Fibroblast of upper back skin (primary cell): Measurements from ENCODE around the gene HIP1.
"Not testable (repeated sequence)": the region's sequence is repeated elsewhere in the genome, so short reads cannot be mapped to it uniquely, and the experiment has no call there.

Source experiments
- DNase-seq: peaks from one replicate; pipeline ENCODE4 v3.0.0-alpha.2; 2013

The HIP1 gene

DNA sequence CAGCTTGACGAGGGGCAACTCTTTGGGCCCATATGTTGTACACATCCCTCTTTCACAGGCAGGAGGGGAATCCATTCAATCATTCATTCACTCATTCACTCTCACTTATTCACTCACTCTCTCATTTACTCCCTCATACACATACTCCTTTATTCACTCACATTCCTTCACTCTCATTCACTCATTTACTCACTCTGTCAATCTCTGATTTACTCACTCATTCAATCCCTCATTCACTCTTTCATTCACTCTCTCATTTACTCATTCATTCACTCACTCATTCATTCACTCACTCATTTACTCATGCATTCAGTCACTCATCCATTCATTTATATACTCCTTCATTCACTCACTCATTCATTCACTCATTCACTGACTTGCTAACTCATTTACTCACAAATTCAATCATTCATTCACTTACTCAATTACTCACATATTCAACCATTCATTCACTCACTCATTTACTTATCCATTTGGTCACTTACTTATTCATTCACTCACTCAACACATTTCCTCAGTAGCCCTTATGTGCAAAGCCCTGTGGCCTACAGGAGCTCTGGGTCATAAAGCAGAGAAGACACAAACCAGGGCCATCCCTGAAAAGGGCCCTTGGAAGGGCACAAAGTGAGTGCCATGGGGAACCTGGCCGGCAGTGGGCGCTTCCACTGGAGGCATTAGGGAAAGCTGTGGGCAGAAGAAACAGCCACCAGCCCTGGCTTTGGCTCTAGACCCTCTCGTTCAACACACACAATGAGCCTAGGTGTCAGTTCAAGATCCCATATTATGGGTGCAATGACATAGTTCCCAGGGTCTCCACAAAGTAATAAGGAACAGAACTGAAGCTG, 26.0 kb downstream of the HIP1 start:
- DNase-seq, result no peak

DNA sequence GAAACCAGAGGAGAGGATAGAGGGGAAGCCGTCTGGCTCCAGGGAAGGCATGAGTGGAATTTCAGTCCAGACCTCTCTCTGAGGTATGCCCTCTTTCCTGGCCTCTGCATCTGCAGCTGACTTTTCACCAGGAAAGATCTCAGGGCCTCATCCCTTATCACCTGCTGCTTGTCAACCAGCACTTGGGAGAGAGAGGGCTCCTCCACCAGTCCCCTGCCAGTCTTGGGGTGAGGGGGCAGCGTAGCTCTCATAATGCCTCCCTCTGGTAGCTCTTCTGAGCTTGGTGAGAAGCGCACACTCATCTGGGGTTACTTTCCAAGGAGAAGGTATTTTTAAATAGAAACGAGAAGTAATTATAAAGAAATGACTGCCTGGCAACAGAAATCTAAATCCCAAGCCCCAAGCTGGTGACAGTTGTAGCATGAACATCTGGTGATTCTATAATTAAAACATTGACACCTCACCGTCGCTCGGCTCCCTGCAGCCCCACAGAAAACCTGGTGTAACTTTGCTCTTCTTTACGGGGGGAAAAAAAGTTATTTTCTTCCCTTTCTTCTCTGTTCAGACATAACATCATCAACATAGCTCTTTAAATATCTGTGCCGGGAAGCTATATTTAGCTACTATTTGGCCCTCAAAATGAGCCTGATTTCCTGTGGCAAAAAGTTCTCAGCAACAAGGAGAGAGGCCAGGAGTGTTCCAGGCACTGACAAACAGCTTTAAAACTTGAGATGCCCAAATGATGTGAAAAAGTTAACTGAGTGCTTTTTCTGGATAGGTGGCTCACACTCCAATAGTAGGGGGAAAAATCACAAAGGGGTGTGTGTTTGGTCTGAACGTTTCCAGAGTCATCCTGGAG, 26.9 kb downstream of the HIP1 start:
- DNase-seq, result peak; percentile 76

DNA sequence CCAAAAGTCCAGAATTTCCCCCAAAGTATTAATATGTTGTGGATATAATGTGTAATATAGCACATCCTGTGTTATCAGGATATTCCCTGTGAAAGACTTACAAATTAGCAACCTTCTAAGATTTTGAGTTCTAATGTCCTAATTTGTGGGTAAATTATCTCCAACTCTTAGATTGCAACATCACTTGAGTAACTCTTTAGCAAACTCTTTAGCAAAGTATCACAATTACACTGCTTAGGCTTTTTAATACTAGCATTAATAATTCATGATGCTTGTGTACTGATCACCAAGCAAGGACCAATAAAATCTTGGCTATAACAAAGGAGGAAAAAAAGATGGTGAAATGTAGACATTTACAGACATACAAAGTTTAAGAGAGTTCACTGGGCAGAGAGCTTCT, 27.7 kb downstream of the HIP1 start:
- DNase-seq, result no peak

DNA sequence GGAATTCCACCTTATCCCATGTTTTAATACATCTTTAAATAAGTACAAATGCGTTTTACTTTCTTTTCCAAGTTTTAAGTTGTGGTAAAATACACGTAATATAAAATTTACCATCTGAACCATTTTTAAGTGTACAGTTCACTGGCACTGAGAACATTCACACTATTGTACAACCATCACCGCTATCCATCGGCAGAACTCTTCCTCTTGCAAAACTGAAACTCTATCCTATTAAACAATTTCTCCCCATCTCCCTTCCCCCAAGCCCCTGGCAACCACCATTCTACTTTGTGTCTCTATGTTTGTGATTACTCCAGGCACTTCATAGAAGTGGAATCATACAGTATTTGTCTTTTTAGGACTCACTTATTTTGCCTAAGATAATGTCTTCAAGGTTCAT, 33.8 kb downstream of the HIP1 start:
- no peak for DNase-seq

DNA sequence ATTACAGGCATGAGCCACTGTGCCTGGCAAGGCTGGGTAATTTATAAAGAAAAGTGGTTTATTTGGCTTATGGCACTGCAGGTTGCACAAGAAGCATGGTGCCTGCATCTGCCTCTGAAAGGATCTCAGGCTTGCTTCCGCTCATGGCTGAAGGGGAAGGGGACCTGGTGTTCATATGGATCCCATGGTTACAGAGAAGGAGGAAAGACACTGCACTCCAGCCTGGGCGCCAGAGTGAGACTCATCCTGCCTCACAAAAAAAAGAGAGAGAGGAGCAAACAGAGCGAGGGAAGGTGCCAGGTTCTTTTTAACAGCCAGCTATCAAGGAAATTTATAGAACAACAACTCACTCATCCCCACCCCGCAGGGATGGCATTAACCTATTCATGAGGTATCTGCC, 36.2 kb downstream of the HIP1 start:
- DNase-seq, result no peak

DNA sequence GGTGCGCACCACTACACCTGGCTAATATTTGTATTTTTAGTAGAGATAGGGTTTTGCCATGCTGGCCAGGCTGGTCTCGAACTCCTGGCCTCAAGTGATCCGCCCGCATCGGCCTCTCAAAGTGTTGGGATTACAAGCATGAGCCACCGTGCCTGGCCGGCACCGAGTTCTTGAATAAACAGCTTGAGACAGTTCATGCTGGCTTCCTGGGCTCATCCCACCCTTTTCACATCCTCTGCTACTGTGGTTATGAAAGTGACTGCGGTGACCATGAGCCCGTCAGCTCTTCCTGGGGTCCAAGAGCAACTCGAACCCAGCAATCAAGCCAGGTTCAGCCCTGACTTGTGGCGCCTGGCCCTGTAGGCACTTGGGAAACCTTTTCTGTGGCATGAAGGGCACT, 38.7 kb downstream of the HIP1 start:
- DNase-seq, result no peak

DNA sequence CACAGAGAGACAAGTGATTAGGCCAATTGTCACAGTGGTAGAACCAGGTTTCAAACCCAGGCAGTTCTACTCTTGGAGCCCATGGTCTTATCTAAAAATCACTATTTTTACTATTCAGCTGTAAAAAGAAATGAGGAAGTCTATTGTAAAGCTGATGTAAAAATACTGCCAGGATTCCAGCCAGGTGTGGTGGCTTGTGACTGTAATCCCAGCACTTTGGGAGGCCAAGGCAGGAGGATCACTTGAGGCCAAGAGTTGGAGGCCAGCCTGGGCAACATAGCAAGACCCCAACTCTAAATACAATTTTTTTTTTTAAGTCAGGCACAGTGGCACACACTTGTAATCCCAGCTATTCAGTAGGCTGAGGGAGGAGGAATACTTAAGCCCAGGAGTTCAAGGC, 40.4 kb downstream of the HIP1 start:
- no peak for DNase-seq

DNA sequence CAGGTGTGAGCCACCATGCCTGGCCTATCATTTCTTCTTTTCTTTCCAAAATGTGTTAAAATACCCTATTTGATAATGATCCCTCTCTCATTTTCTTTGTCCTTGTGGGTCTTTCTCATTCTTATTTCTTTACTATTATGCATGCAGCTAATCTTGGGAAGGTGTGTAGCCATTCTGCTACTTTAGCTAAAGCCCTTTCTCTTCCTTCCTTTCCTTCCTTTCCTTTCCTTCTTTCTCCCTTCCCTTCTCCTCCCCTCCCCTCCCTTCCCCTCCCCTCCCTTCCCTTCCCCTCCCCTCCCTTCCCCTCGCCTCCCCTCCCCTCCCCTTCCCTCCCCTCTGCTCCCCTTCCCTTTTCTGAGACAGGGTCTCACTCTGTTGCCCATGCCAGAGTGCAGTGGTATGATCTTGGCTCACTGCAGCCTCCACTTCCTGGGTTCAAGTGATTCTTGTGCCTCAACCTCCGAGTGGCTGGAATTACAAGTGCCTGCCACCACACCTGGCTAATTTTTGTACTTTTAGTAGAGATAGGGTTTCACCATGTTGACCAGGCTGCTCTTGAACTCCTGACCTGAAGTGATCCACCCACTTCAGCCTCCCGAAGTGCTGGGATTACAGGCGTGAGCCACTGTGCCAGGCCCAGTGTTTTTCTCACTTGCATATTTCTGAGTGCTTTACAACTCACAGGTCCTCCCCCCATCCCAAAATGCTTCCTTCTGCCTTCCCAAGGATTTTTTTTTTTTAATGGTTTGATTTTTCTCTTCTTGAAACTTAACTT, 42.3 kb downstream of the HIP1 start:
- no peak for DNase-seq

DNA sequence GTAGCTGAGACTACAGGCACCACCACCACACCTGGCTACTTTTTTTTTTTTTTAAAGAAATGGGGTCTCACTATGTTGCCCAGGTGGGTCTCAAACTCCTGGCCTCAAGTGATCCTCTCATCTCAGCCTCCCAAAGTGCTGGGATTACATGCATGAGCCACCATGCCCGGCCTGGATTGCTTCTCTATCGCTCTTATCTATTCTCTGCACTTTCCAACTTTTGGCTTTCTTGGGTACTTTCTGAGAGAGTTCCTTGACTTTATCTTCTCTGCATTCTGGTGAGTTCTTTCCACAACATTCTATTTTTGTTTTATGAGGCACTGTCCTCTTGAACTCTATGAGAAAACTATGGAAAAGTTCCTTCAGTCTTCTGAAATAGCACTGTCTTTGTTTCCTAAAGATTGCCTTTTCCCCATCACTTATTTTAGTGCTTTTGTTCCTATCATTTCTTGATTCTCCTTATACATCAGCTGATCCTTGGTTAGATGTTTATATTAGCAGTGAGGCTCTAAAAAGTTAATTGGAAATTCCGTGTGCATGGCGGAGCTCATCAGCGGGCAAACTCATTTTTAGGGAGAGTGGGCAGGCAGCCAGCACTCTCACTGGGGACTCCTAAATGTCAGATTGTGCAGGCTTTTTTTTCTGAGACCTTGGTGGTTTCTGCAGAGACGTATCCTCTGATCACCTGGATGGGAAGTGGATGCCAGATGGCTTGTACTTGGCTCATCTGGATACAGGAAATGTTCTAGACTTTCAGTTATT, 43.9 kb downstream of the HIP1 start:
- DNase-seq, result no peak

DNA sequence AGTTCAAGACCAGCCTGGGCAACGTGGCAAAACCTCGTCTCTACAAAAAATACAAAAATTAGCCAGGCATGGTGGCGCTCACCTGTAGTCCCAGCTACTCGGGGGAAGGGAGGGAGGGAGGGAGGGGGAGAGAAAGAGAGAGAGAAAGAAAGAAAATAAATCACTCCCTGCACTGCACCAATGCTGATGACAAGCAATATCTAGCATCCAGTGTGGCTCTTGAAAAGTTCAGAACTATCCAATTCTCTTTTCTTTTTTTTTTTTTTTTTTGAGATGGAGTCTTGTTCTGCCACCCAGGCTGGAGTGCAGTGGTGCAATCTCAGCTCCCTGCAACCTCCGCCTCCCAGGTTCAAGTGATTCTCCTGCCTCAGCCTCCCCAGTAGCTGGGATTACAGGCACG, 45.1 kb downstream of the HIP1 start:
- not testable (repeated sequence) for DNase-seq

DNA sequence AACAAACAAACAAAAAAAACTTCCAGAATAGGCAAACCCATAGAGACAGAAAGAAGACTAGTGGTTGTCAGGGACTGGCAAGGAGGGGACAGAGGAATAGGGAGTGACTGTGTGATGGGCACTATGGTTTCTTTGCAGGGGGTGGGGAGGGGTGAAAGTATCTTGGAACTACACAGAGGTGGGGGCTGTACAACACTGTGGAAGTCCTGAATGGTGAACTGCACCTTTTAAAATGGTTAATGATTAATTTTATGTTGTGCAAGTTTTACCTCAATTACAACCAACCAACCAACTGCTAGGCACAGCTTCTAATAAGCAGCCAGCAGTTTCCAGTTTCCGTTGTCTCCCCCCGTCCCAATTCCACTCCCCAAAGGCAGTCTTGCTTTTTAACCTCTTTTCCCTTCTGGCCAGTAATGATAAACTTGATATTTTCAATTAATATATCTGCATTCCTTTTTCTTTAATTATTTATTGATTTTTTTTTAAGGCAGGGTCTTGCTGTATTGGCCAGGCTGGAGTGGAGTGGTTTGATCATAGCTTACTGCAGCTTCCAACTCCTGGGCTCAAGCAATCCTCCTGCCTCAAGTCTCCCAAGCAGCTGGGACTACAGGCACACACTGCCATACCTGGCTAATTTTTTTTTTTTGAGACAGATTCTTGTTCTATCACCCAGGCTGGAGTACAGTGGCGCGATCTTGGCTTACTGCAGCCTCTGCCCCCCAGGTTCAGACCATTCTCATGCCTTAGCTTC, 46.8 kb downstream of the HIP1 start:
- DNase-seq, result no peak

DNA sequence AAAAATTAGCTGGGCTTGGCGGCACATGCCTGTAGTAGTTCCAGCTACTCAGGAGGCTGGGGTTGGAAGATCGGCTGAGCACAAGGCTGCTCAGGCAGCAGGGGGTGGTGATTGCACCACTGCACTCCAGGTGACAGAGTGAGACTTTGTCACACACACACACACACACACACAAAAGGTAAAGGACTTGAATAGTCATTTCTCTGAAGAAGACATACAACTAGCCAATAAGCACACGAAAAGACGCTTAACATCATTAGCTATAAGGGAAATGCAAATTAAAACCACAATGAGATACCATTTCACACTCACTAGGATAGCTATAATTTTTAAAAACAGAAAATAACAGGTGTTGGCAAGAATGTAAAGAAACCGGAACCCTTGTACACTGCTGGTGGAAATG, 48.6 kb downstream of the HIP1 start:
- no peak for DNase-seq

DNA sequence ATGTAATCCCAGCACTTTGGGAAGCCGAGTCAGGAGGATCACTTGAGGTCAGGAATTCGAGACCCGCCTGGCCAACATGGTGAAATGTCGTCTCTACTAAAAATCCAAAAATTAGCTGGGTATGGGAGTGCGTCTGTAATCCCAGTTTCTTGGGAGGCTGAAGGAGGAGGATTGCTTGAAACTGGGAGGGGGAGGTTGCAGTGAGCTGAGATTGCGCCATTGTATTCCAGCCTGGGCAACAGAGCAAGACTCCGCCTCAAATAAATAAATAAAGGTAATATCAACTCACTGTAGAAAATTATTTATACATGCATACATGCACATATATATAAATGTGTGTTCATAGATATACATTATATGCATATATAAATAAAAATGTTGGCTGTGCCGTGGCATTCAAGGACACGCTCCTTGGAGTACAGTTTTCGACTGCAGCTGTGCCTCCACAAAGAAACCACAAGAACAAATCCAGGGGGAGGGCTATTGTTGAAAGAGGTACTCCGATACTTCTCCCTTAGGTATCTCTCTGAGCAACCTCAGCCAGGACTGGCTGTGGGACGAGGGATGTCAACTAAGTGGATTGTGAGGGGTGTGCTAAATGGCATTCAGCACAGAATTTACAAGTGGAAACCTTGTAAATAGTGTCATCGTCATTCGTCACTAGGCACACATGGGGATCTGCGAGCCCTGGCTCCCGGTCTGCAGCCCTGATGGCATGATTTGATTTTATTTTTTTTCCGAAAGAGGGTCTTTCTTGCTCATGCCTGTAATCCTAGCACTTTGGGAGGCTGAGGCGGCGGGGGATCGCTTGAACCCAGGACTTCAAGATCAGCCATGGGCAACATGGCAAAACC, 49.3 kb downstream of the HIP1 start:
- DNase-seq, result no peak

DNA sequence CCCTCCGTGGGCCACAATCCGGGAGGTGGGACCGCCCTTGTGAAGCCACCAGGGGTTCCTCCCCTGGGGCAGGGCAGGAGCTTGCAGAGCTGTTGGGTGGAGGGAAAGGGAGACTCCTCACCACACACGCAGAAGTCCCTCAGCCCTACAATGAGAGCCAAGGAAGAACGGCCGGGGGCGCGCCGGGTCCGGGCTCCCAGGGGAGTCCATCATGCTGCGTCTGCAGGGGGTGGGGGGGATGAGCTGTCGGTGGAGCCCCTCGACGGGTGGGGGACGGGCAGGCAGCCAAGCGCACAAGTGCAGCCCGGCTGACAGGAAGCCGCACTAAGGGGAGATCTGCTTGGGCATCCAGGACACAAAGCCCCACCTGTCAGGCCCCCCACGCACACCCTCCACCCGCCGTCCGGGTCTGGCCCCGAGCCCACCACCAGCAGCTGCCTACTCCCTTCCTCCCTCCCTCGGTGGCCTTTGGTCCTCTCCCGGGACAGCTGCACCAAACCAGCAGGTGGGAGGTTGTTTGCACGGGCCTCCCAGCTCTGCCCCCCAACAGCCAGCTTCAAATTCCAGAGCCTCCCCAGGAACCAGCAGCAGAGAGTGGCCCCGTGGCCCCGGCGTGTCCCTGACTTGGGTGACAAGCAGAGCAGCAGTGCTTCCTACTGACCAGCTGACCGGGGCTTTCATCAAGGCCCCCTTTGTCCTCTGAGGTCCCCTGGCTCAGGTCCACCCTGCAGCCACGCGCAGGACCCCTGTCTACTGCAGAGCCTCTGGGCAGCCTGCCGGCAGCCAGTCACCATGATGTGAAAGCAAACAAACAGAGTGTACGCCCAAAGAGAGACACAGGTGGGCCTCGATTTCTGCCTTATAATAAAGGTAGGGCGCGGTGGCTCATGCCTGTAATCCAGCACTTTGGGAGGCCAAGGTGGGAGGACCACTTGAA, 50.3 kb downstream of the HIP1 start:
- no peak for DNase-seq

DNA sequence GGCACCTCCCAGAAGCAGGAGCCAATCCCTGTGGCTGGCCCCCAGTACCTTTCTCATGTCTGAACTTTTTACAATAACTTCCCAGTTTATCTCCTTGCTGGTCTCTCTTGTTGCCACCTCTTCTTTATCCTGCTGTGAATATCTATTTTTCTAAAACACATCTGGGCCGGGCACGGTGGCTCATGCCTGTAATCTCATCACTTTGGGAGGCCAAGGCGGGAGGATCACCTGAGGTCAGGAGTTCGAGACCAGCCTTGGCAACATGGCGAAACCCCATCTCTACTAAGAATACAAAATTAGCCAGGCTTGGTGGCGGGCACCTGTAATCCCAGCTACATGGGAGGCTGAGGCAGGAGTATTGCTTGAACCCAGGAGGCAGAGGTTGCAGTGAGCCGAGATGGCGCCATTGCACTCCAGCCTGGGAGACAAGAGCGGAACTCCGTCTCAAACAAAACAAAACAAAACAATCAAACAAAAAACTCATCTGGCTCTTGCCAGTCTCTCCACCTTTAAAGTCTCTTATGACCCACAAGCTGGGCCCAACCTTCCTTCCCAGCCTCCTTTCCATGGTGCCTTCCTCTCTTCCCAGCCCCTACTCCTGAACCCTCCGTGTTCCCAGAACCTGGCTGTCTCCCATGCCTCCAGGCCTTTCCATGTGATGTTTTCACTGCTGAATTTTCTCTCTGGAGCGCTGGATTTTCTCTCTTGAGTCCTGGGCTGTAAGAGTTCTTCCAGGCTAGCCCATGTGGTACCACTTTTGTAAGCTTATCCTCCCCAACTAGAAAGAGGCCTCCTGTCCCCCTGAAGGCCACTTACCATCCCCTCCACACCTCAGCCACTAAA, 51.3 kb downstream of the HIP1 start:
- no peak for DNase-seq

DNA sequence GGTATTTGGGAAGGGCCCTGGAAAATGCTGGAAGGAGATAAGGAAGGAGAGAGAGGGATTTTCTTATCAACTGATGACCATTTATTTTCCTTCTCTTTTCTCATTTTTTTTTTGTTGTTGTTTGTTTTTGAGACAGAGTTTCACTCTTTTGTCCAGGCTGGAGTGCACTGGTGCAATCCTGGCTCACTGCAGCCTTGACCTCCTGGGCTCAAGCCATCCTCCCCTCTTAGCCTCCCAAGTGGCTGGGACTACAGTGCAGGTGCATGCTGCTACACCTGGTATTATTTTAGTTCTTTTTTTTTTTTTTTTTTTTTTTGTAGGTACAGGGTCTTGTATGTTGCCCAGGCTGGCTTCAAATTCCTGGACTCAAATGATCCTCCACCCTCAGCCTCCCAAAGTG, 52.2 kb downstream of the HIP1 start:
- DNase-seq, result no peak

DNA sequence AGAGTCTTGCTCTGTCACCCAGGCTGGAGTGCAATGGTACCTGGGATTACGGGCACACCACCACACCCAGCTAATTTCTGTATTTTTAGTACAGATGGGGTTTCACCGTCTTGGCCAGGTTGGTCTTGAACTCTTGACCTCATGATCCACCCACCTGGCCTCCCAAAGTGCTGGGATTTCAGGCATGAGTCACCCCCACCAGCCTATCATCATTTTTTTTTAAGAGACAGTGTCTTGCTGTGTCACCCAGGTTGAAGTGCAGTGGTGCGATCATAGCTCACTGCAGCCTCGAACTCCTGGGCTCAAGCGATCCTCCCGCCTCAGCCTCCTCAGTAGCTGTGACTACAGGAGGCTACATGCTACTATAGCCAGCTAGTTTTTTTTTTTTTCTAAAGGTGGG, 56.7 kb downstream of the HIP1 start:
- DNase-seq, result not testable (repeated sequence)

DNA sequence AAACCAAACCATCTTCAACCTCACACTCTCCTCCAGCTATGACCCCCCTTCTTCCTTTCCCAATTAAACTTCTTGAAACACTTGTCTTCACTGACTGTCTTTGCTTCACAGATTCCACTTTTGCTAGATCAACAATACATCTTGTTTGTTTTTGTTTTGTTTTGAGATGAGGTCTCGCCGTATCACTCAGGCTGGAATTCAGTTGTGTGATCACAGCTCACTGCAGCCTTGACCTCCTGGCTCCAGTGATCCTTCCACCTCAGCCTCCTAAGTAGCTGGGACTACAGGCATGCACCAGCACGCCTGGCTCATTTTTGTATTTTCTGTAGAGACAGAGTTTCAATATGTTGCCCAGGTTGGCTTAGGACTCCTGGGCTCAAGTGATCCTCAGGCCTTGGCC, 59.7 kb downstream of the HIP1 start:
- DNase-seq, result no peak

DNA sequence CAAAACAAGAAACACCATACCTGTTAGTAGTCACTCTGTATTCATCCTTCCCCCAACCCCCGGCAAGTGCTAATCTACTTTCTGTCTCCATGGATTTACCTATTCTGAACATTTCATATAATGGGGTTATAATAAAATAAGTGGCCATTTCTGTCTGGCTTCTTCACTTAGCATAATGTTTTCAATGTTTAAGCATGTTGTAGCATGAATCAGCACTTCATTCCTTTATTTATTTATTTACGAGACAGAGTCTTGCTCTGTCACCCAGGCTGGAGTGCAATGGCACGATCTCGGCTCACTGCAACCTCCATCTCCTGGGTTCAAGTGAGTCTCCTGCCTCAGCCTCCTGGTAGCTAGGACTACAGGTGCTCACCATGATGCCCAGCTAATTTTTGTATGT, 69.2 kb downstream of the HIP1 start:
- no peak for DNase-seq
